NCI-H510A treated with DMSO at 0.1 percent for 48 hours (cell line): ENCODE results near the gene H3-3A.

Source experiments
- DNase-seq: peaks from one replicate; lab custom pipeline; 2025; lab: John Stamatoyannopoulos, UW

The H3-3A gene

DNA sequence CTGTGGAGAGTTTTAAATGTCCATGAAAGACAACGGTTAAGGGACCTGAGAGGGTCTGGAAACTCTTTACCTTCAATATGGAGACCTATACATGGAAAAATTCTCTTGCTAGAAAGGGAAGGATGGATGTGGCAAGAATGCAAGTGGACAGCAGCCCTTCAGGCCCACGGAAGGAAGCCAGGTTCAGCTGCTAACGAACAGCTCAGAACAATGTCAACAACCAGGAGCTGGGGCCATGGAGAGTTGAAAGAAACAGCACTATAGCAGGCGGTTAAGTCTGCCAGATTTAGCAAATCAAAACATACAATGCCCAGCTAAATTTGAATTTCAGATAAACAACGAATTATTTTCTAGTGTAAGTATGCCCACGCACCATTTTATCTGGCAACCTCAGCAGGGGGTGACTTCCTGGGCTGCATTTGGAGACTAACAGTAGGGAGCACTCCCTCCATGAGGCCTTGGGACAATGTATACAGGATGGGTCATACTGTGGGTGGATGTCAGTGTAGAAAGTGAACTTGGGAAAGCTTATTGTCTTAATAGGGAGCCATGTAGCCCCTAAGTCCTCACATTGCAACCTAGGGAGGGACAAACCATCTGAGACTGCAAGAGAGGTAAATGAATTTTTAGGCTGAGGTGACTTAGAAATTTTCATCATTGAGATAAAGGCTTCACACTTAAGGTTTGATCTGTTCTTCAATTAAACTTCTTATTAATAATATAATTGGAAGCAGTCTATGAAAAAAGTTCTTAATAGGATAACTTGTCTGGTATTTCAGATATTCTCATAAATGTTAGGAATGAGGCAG is 7.8 kb upstream of the H3-3A start:
- no peak for DNase-seq

DNA sequence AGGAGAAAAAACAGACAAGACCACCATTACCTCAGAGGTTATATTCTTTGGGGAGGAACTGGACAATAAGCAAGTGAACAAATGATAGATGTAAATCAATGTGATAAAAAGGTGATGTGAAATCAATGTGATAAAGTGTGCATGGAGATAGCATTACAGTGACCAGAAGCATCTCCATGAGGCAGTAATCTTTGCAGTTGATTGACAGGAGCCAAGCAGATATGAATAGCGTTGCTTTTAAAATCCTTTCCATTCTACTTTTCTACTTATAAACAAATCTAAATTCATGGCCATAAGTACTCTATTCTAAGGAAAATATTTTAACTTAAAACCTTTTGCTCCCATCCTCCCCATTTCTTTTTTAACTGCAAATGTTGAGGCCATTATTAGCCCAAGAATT is 2.8 kb upstream of the H3-3A start:
- no peak for DNase-seq

DNA sequence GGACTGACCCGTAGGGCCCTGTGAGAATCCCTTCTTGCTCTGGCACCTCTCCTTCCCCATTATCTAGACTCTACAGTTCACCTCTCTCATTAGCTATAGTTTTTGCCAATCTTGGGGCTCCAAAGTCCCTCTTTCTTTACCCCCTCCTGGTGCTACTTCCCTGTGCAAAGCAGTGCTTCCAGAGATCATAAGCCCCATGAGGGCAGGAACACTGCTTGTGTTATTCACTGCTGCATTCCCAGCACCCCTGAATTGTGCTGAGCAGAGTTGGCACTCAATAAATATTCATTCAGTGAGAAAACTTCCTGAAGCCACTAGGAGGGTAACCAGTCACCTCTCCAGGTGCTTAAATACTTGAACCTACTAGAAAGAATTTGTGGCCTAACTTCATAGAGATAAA is 2.1 kb upstream of the H3-3A start:
- no peak for DNase-seq

DNA sequence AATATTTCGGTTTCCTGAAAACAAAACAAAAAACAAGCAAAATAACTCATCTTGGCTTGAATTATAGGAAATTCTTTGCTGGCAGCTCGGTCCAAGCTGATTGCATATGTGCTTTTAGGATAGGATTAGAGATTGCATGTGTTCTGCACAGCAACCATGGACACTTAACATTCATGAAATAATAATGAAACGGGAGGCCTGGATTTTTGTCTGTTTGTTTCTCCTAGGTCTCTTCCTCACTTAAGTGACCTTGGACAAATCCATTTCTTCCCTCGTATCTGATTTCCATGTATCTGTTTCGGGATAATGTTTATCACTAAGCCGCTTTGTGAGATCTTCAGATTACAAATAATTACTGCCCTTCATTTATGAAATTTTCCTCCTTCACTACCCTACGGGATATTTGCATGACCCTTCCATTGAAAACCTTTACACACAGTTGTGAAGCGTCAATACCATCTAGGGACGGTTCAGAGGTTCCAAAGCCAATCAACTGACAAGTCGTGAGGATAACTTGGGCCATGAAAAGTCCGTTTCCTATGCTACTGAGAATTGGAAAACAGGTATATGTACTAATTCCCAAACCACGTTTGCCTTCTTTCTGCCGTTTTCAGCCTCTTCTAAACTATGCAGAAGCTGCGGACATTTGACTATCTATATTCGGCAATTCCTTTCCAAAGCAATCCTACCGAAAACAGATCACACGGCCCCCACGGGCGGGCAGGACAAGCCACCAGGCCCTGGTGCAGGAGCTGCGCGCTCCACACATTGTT is 1.3 kb upstream of the H3-3A start:
- peak; percentile 67 for DNase-seq

DNA sequence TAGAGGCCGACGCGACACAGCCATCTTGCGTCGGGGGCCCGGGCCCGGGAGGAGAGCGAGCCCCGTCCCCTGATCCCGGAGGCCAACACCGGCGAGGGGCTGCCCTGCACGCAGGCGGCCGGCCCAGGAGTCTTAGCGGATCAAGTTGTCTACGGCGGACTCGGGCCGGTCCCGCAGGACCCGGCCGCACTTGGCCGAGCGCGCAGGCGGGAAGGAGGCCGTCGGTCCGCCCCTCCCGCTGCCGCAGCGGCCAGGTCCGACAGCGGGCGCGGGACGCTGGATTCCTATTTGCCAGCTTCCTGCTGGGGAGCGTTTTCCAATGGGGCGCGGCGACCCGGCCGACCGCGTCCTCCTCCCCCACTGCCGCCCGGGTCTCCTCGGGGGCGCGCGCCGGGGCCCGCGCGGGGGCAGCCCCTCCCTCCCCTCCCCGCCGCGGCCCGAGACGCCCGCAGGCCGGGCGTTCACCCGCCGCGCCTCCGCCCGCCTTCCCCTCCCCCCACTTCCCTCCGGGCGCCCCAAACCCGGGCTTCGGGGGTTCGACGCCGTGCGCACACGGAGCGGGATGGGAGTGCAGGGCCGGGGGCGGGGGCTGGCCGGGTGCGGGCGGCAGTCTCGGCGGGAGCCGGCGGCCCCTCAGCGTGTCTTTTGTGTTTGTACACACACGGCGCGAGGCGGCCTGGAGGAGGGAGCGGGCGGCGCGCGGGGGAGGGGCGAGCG is 517 bp upstream of the H3-3A start:
- peak; percentile 84 for DNase-seq

DNA sequence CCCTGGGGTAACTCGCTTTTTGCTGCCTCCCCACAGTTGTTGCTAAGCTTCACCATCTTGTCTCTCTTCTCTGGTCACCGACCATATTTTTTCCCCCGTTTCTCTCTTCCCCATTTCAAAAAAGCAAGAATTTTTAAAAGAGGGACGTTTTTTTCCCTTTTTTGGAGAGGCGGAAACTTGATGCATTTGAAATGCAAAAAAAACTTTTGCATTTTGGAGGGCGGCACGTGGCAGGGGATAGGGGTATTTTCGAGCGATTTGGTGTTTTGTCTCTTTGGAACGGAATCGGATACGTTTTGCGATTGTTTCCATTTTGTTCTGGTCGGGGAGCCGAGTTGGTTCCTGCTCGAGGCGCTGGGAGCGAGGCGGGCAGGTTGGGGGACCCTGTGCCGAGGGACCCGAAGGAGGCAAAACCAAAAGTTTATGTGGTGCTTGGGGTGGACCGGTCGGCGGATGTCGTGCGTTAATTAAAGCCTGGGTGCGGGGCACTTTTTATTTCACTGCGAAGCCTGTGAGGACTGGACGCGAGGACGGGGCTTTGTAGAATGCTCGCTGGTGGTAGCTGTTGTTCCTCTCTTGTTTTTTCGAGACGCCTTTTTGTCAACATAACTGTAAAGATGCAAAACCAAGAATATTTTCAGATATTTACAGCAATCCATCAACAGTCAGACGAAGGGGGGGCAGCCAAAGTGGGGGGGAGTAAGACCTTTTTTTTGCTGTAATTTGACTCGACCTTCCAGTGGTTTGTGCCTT is 884 bp downstream of the H3-3A start:
- DNase-seq: peak; percentile 60

DNA sequence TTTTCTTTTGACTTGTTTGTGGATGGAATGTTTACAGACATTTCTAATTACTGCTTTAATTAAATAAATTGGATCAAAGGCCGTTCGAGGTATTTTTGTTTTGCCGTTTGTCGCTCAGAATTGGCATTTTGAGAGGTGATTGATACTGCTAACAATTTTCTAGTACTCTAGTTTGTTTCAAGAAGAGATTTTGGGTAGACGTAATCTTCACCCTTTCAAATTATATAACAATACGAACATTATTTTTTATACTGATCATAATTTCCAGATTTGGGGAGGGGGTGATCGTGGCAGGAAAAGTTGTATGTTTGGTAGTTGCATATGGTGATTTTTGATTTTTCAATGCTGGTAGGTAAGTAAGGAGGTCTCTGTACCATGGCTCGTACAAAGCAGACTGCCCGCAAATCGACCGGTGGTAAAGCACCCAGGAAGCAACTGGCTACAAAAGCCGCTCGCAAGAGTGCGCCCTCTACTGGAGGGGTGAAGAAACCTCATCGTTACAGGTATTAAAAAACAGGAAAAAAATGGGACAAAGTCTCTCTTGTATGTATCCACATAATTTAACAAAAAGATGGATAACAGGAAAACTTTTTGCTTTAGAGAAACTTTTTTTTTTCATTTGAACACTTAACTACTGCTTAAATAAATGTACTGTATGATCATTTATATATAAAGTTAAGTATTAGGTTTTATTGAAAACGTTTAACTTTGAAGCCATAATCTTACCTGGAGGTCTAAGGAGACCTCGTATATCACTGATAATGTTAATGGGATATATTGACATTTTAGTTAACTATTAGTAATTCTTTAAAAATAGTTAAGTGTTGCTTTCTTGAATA is 1.7 kb downstream of the H3-3A start:
- peak; percentile 35 for DNase-seq

DNA sequence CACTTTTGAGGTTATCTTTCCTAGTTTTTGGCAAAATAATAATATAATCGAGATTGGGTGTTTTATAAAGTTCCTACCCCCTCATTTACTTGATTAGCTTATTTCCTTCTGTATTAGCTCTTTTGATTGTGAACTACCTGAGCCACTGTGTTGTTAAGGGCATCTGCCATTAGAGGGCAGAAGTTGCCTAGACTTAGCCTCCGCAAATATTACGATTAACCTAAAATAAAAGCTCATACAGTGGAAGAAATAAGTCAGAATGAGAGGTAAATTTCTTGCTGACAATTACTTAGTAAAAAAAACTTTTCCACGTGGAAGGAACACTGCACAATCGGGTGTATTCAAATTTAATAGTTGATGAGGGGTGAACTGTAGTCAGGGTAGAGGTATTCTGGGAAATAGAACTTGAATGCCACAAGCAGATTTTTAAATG is 2.3 kb downstream of the H3-3A start:
- peak; percentile 66 for DNase-seq

DNA sequence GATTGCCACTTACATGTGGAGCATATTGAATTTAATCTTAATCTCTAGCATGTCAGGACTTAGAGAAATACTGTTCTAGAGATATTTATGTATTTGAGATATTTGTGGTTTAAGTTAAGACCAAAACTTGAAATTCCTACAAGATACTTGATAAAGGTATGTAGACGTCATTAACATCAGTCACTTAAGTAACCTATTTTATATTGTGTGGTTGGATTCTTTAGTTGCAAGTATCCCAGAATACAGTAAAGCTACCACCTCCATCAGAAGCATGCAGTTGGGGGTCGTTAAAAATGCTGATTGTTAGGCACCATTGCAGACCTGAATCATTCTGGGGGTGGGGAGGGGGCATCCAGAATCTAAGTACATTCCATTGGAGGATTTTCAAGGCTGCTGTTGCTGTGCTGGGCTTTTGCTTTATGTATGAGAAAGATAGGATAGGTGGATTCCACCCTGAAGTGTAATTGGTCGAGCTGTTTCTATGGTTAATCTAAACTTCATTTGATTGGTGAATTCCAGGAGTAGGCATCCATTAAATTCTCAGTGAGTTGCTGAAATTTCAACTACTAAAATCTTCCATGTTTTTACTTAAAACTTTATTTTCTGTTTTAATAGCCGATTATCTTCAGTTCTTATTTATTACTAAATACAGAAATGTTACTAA is 4.0 kb downstream of the H3-3A start:
- no peak for DNase-seq

DNA sequence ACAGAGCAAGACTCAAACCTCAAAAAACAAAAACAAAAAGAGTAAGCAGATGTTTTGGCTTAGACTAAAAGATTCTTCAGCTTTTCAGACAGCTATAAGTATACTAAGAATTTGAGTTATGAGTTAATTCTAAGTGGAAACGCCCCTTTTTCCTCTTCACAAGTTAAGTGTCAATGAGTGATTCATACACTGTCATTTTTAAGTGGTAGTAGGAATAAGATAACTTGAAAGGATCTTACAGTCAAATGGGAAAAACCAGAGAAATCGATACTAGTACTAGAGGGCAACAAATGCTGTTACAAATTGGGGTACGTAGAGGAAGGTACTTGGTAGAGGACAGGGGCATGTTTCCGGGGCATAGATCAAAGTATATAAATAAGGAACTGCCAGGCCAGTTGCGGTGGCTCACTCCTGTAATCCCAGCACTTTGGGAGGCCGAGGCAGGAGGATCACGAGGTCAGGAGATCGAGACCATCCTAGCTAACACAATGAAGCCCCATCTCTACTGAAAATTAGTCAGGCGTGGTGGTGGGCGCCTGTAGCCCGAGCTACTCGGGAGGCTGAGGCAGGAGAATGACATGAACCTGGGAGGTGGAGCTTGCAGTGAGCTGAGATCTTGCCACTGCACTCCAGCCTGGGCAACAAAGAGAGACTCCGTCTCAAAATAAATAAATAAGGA is 7.4 kb downstream of the H3-3A start:
- DNase-seq: no peak

DNA sequence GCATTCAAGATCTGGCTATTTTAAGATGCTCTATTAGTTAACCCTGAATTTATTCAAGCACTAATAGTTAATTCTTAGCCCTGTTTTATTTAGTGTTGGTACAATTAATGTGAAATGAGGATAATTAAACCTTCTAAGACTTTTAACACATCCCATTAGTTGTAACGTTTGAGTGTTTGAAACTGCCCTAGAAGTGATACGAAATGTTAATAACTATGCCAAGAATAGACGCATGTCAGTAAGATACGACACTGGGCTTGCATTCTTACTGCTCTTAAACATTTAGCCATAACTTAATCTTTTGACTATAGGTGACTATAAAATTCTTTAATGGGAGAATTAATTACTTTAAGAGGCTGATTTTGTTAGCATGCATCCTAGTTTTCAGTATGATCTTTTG is 9.8 kb downstream of the H3-3A start:
- no peak for DNase-seq

DNA sequence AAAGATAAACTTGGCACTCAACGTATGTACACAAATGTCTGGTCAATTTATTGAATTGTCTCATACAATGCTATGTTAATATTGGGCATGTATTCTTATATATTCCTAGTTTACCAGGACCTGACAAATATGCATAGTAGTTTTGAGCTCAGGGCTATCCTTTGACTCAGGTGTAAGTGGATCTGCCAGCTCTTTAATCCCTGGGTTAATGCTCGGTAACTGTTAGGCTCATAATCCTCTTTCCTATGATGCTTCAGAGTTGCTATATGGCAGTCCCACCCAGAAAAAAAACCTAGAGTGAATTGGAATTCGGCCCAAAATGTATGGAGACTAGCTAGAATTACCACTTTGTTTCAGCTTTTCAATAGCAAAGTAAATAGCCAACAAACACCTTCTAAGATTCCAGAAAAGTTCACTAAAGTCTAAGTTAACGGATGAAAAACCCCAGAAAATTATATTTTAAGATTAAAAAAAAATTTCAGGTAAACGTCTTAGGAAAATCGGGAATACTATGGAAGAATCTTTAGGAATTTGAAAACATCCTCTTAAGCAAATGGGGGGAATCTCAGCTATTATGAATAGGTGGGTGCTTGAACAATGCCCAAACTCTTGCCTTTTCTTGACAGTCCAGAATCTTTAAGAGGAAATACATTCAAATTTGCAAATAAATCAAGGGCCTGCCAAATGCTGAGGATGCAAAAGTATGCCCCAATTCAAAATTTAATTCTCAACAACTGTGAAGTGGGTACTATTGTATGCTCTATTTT is 10.9 kb downstream of the H3-3A start:
- DNase-seq: no peak

DNA sequence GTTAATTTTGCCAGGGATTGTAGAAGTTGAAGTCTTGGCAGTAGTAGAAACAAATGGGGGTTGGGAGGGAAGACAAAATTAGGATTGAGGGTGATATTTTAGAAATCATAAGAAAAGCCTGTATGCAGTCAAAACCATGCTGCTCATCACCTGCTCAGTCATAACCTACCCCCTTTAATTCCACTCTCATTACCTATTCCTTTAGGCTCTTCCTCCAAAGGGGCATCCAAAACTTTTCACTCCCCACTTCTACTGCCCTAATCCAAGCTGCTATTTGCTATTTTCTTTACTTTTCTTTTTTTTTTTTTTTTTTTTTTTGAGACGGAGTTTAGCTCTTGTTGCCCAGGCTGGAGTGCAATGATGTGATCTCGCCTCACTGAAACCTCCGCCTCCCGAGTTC is 11.5 kb downstream of the H3-3A start:
- no peak for DNase-seq

DNA sequence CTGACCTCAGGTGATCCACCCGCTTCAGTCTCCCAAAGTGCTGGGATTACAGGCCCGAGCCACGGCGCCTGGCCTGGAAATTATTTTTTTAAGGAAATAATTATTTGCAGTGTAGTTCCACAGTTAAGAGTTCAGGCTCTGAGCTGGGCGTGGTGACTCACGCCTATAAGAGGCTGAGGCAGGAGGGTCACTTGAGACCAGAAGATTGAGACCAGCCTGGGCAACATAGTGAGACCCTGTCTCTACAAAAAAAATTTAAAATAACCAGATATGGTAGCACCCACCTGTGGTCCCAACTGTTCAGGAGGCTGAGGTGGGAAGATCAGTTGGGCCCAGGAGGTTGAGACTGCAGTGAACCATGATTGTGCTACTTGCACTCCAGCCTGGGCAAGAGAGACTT is 13.9 kb downstream of the H3-3A start:
- DNase-seq: no peak

DNA sequence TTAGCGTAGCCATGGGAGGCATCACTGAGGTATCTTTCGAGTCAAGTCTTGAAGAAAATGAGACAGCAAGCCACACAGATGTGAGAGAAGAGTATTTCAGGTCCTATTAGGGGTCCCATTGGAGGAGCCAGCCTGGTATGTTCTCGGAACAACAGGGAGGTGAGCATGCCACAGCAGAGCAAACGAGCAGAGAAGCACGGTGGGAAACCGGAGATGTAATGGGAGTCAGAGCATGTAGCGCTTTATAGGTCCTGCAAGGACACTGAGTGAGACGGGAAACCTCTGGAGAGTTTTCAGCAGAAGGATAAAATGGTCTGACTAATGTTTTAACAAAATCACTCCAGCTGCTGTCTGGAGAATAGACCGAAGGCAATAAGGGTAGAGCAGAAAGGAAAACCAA is 15.9 kb downstream of the H3-3A start:
- DNase-seq: no peak

DNA sequence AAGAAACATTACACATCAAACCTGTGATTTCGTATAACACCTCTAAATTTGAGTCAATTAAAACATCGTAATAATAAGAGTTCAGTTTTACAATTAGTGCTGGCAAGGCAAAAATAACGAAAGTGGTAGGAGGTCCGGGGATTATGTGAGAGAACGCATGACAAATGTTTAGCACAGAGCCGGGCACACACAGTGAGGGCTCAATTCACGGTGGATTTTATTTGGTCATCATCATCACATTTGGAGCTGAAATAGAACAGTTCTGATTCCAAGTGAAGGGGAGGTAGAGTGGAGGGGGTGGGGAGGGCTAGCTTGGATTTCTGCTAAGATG is 20.0 kb downstream of the H3-3A start:
- DNase-seq: no peak

DNA sequence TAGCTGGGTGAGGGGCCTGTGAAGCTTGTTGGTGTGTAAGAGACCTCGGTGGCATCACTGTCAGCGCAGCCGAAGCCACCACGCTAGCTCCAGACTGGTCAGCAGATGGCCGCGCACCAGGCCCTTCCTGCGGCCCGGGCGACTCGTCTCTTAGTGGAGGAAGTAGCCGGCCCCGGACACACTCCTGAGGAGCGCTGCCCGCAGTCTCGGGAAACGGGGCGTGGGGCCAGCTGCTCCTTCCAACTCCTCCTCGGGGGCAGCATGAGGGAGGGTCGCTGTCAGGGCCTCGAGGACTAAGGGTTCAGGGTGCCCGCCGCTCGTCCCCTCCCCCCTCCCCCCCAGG is 20.4 kb downstream of the H3-3A start:
- DNase-seq: no peak

DNA sequence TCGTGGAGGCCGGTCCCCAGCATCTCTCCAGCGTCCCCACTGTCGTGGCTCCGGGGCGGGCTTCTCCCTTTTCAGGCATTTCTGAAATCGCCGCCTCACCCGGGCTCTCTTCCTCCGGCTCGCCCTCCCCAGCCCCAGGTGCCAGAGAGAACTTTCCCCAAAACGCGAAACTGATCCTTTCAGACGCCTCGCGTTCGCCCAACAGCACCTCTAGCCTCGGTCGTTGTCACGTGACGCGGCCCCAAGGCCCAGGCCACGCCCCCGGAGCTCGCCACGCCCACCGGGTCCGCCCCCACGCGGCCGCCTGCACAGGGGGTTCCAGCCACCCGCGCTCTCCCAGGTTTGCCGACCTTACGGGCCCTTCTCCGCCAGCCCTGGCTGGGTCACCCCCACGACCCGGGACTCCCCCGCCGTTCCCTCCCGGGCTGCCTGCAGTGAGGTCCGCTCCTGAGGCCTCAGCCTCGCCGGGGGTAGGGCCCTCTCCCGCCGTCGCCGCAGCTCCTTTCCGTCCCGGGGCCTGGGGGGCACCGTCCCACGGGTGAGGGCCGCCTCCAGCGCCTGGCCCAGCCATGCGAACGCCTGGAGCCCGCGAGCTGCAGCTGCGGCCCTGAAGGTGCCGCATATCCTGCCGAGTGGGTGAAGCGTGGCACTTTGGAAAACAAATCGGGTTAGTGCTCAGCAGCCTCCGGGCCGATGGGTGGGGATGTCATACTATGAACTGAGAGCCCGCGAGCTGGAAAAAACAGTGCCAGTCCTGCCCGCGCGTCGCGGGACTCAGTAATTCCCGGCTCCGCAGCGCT is 21.0 kb downstream of the H3-3A start:
- peak; percentile 55 for DNase-seq
